ENCODE measurements around the gene ART3. TPM values are rescaled to one million over a fixed set of nuclear protein-coding genes. Genes with fewer than 3 reads are reported as not detected.
A peak's percentile ranks its signal among the peaks of the same experiment; 100 is the strongest.

ART3 gene
- total RNA-seq, 1 experiment from 2014 or later: 0.59 TPM

GRCh38 chr4:76084542-76084941 is 10.0 kb downstream of the ART3 start:
- ChIA-PET CTCF (interaction anchor here (5.1 kb wide), 1 partner anchor 88 kb away, joined by 29 read pairs; no protein-coding TSS in a partner anchor), POLR2A (interaction anchor here (1.4 kb wide), 1 partner anchor 144 kb away, joined by 3 read pairs; no protein-coding TSS in a partner anchor)
- H3K27ac Mint-ChIP-seq: no peak overlapping the region
- H3K4me3 Mint-ChIP-seq: no peak overlapping the region
- H3K4me1 Mint-ChIP-seq: peaks cover 6% of the 10 kb centered on the region
- no peak for ATAC-seq
- TF ChIP-seq PRRX2 (CRISPR knock-in tag; IDR thresholded peaks at IDR 0.05) (no peak), ZNF232 (CRISPR knock-in tag; IDR thresholded peaks at IDR 0.05) (no peak), PRDM15 (CRISPR knock-in tag; IDR thresholded peaks at IDR 0.05) (no peak), GABPB1 (CRISPR knock-in tag; IDR thresholded peaks at IDR 0.05) (no peak), ATF1 (CRISPR knock-in tag; IDR thresholded peaks at IDR 0.05) (no peak)
- TF ChIP-seq, protein P1, sequence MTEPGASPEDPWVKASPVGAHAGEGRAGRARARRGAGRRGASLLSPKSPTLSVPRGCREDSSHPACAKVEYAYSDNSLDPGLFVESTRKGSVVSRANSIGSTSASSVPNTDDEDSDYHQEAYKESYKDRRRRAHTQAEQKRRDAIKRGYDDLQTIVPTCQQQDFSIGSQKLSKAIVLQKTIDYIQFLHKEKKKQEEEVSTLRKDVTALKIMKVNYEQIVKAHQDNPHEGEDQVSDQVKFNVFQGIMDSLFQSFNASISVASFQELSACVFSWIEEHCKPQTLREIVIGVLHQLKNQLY (CRISPR knock-in tag; IDR thresholded peaks at IDR 0.05): no peak
- TF ChIP-seq, protein P2, sequence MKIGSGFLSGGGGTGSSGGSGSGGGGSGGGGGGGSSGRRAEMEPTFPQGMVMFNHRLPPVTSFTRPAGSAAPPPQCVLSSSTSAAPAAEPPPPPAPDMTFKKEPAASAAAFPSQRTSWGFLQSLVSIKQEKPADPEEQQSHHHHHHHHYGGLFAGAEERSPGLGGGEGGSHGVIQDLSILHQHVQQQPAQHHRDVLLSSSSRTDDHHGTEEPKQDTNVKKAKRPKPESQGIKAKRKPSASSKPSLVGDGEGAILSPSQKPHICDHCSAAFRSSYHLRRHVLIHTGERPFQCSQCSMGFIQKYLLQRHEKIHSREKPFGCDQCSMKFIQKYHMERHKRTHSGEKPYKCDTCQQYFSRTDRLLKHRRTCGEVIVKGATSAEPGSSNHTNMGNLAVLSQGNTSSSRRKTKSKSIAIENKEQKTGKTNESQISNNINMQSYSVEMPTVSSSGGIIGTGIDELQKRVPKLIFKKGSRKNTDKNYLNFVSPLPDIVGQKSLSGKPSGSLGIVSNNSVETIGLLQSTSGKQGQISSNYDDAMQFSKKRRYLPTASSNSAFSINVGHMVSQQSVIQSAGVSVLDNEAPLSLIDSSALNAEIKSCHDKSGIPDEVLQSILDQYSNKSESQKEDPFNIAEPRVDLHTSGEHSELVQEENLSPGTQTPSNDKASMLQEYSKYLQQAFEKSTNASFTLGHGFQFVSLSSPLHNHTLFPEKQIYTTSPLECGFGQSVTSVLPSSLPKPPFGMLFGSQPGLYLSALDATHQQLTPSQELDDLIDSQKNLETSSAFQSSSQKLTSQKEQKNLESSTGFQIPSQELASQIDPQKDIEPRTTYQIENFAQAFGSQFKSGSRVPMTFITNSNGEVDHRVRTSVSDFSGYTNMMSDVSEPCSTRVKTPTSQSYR (CRISPR knock-in tag; IDR thresholded peaks at IDR 0.05): no peak
- no peaks in the 10 kb centered on the region for H3K36me3 Mint-ChIP-seq
- no peak for DNase-seq (ENCODE audit: low spot score)
- no peaks in the 10 kb centered on the region for H3K9me3 Mint-ChIP-seq
- H3K27me3 Mint-ChIP-seq (ENCODE audit: low read depth): no peaks in the 10 kb centered on the region

DNA sequence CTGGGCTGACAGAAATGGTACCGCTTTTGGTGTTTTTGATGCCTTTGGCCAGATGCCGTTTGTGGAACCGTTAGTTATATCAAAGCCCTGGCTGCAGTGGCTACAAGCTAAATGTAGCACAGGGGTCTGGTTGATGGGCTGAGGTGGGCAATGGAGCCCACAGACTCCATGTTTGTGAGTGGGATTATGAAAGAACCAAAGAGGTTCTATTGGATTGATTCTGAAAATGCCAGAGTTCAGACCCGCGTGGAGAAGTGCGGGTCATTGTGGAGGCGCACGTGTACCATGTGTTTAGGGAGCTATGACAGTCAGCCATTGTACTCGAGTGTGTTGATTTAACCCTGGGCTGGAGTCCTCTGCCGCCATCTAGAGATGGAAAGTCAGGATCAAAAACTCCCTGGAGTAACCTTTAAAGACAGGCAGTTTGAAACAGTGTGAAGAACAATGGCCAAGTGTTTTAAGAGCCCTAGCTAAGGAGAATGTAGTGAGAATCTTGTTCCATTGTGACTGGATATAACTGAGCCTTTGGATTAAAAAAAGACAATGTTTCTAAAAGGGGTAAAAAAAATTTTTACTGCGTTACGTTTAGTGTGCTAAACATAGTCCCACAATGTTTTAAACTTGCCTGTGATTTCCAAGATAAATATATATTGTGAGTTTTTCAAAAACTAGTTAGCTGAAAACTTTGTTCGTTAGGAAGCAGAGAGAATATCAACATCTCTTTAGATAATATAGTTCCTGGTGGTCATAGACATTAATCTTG is 12.7 kb downstream of the ART3 start:
- ChIA-PET POLR2A (no interaction called here), CTCF (interaction anchor here (0.8 to 2.6 kb wide), 36 partner anchors 8 to 291 kb away, joined by 3 to 53 read pairs (median 5); partner anchors contain the start of genes ART3, NAAA and SDAD1)
- TF ChIP-seq, protein P3, sequence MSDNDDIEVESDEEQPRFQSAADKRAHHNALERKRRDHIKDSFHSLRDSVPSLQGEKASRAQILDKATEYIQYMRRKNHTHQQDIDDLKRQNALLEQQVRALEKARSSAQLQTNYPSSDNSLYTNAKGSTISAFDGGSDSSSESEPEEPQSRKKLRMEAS (CRISPR knock-in tag; IDR thresholded peaks at IDR 0.05): peak; percentile 84
- 0 out of 2 replicates have a peak, but pooled peaks have one; percentile 40 for TF ChIP-seq ZNF317 (CRISPR knock-in tag; IDR thresholded peaks at IDR 0.05; ENCODE audit: borderline replicate concordance, low read depth)
- no peak for TF ChIP-seq ZNF416 (CRISPR knock-in tag; IDR thresholded peaks at IDR 0.05)
- TF ChIP-seq, protein P2 (CRISPR knock-in tag; IDR thresholded peaks at IDR 0.05): no peak
- peak; percentile 31; the same call in 1 of the 2 replicates for TF ChIP-seq SMAD3 (CRISPR knock-in tag; IDR thresholded peaks at IDR 0.05; ENCODE audit: borderline replicate concordance)
- TF ChIP-seq FOXK1 (CRISPR knock-in tag; IDR thresholded peaks at IDR 0.05): 0 out of 2 replicates have a peak, but pooled peaks have one; percentile 44
- TF ChIP-seq, protein P4, sequence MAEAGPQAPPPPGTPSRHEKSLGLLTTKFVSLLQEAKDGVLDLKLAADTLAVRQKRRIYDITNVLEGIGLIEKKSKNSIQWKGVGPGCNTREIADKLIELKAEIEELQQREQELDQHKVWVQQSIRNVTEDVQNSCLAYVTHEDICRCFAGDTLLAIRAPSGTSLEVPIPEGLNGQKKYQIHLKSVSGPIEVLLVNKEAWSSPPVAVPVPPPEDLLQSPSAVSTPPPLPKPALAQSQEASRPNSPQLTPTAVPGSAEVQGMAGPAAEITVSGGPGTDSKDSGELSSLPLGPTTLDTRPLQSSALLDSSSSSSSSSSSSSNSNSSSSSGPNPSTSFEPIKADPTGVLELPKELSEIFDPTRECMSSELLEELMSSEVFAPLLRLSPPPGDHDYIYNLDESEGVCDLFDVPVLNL (CRISPR knock-in tag; IDR thresholded peaks at IDR 0.05; ENCODE audit: borderline replicate concordance, low read depth): no peak
- peak; percentile 57; the same call in 1 of the 2 replicates for TF ChIP-seq TEAD1 (CRISPR knock-in tag; IDR thresholded peaks at IDR 0.05)
- Mint-ChIP-seq H3K4me1 (peaks cover 6% of the 10 kb centered on the region), H3K4me3 (peak overlapping the region; percentile 42), H3K27ac (no peak overlapping the region), H3K36me3 (no peaks in the 10 kb centered on the region), H3K9me3 (no peaks in the 10 kb centered on the region), H3K27me3 (ENCODE audit: low read depth) (no peaks in the 10 kb centered on the region)
- peak; percentile 99 for ATAC-seq
- peak; percentile 56 for DNase-seq (ENCODE audit: low spot score)
